ENCODE results near the gene LRPPRC. TPM values are rescaled to one million over a fixed set of nuclear protein-coding genes. Genes with fewer than 3 reads are reported as not detected.

LRPPRC gene
- total and polyA plus RNA-seq, 2 donors (not counting 3 experiments of a cell fraction or from before 2014, with no cell fraction given) = 22.6 to 94.0 TPM

DNA sequence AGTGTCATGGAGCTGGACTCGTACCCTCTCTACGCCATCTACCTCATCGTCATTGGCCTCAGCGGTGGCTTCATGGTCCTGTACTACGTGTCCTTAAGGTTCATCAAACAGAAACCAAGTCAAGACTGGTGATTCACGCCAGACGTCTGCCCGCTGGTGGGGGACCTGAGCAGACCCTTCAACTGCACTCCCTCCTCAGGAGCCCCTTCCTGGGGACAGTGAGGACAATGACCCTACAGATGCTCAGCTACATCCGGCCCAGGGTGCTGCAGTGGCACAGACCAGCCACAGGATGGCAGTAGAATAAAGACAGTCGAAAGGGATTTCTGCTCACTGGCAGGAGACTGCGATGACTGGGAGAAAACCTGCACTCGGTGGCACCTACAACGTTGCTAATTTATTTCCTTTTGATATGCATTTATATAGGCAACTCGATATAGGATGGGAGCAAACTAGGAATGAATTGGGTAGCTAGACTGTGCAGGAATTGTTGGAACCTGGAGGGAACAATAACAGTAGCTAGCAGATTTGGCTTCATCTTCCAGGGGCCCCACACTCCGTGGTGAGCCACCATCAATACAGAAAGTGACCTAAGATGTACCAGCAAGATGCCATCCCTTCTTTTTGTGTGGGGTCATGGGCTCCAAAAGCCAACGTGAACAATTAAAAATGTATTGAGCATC is 117.9 kb downstream of the LRPPRC start:
- CTCF ChIA-PET = interaction anchor here (0.6 to 1.4 kb wide), 21 partner anchors 10 to 1077 kb away, joined by 3 to 11 read pairs (median 4); no protein-coding TSS in a partner anchor
- no peak overlapping the region for H3K4me2 ChIP-seq (ENCODE audit: insufficient read depth, low read length)
- dilution Hi-C loops (cut with MboI; ENCODE audit: extremely low pct_ligation_motif_present, low sequenced_read_pairs) = no loop called here
- POLR2A ChIA-PET = no interaction called here
- no peaks in the 10 kb centered on the region for H3K9me1 ChIP-seq (replicated peaks; ENCODE audit: control insufficient read depth, extremely low read depth, insufficient read depth, low read length)
- BruUV-seq (replicated peaks) = no TSS peak
- no peak overlapping the region for H3K9ac ChIP-seq (replicated peaks; ENCODE audit: extremely low read depth, insufficient read depth, low read length)
- H4K20me1 ChIP-seq (replicated peaks; ENCODE audit: control insufficient read depth, extremely low read depth, insufficient read depth, low read length) = no peaks in the 10 kb centered on the region
- DNase-seq (ENCODE audit: low read depth, low spot score) = peak; percentile 59
- no peak overlapping the region for H3K4me3 ChIP-seq (replicated peaks in 1 of 3; ENCODE audit: insufficient read depth in 1 of 3, low read depth in 1 of 3, low read length in 3 of 3)
- no peaks in the 10 kb centered on the region for H3K36me3 ChIP-seq (ENCODE audit: control insufficient read depth in 2 of 2, extremely low read depth in 1 of 2, insufficient read depth in 2 of 2, low read length in 2 of 2)
- H3K4me1 ChIP-seq (ENCODE audit: control insufficient read depth, extremely low read depth, insufficient read depth, low read length) = no peaks in the 10 kb centered on the region
- TF ChIP-seq GATA2 (IDR thresholded peaks at IDR 0.05; ENCODE audit: insufficient read depth, insufficient read length, low read depth, low read length) (no peak), POLR2A (IDR thresholded peaks at IDR 0.05; ENCODE audit: low read depth, low read length) (no peak), POLR2AphosphoS5 (IDR thresholded peaks at IDR 0.05; ENCODE audit: insufficient read depth, low read depth, low read length) (no peak), MYC (IDR thresholded peaks at IDR 0.05; ENCODE audit: low read depth, low read length) (no peak)
- TF ChIP-seq, protein P1, sequence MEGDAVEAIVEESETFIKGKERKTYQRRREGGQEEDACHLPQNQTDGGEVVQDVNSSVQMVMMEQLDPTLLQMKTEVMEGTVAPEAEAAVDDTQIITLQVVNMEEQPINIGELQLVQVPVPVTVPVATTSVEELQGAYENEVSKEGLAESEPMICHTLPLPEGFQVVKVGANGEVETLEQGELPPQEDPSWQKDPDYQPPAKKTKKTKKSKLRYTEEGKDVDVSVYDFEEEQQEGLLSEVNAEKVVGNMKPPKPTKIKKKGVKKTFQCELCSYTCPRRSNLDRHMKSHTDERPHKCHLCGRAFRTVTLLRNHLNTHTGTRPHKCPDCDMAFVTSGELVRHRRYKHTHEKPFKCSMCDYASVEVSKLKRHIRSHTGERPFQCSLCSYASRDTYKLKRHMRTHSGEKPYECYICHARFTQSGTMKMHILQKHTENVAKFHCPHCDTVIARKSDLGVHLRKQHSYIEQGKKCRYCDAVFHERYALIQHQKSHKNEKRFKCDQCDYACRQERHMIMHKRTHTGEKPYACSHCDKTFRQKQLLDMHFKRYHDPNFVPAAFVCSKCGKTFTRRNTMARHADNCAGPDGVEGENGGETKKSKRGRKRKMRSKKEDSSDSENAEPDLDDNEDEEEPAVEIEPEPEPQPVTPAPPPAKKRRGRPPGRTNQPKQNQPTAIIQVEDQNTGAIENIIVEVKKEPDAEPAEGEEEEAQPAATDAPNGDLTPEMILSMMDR (IDR thresholded peaks at IDR 0.05; ENCODE audit: extremely low read depth in 1 of 2, insufficient read depth in 1 of 2, low read depth in 1 of 2, low read length in 2 of 2) = peak; percentile 87 to 89
- intact Hi-C loops (cut with micrococcal nuclease) = loop anchor here (1.0 to 10.0 kb wide), 2 partner anchors 266 to 1077 kb away; no protein-coding TSS in a partner anchor
- H3K27ac ChIP-seq (ENCODE audit: insufficient read depth, low read depth, low read length) = no peak overlapping the region
- no peak overlapping the region for H2AFZ ChIP-seq (ENCODE audit: low read depth, low read length)
- no peaks in the 10 kb centered on the region for H3K9me3 ChIP-seq (replicated peaks; ENCODE audit: control insufficient read depth, insufficient read depth, low read length)
- peaks cover 0 to 2% of the 10 kb centered on the region in 2 experiments for H3K27me3 ChIP-seq (ENCODE audit: control insufficient read depth in 2 of 2, insufficient read depth in 2 of 2, low read length in 2 of 2)
- FAIRE-seq = peak; percentile 88
- no peaks in the 10 kb centered on the region for H3K79me2 ChIP-seq (ENCODE audit: control insufficient read depth, insufficient read depth, low read length)
